Posterior vena cava (tissue), 2 donors: Measurements from ENCODE around the gene PTPN11. TPM values are rescaled to one million over a fixed set of nuclear protein-coding genes. Genes with fewer than 3 reads are reported as not detected.
"Not testable (repeated sequence)": the region's sequence is repeated elsewhere in the genome, so short reads cannot be mapped to it uniquely, and the experiment has no call there.

Source experiments
- DNase-seq: peaks from one replicate; pipeline ENCODE4 v3.0.0-alpha.2; 2020; ENCODE audit warnings: low spot score
- intact Hi-C, 2 donors: fragments of 100-400 bp; cut with DNase I; formaldehyde crosslinking; loops; one replicate each; pipeline versions ENCODE4 v1.14.1 to v1.14.2; 2022 to 2023
- total RNA-seq, 2 donors: library from RNA; stranded (reverse); fragmentation: NEBNext Ultra II Directional; extraction: Animal tissue kit (Norgen Biotek cat#: 25700); gene quantifications; one replicate each; pipeline ENCODE4 v1.2.1, GENCODE V29; 2021
- donor health status: DM: yes; HTN: yes; CAD: no.
- donor health status: DM: yes; HTN: yes; CAD: no.

Gene PTPN11
- total RNA-seq, 2 donors from 2014 or later: 139 to 204 TPM

GRCh38 chr12:112440653-112441052 lies 21.9 kb downstream of the PTPN11 start:
- intact Hi-C loops, DNase-seq: not testable (repeated sequence)

- intact Hi-C loops: no loop called here
- DNase-seq: no peak
Observed at GRCh38 chr12:112443916-112444315, 25.2 kb downstream of the PTPN11 start.

GRCh38 chr12:112446008-112446725 lies 27.4 kb downstream of the PTPN11 start:
- DNase-seq: no peak
- intact Hi-C loops: no loop called here

- DNase-seq: no peak
- intact Hi-C loops: no loop called here
Observed at GRCh38 chr12:112447106-112447505, 28.4 kb downstream of the PTPN11 start.

GRCh38 chr12:112448165-112448564 lies 29.4 kb downstream of the PTPN11 start:
- intact Hi-C loops, DNase-seq: not testable (repeated sequence)

GRCh38 chr12:112450725-112451124 lies 32.0 kb downstream of the PTPN11 start:
- intact Hi-C loops: no loop called here

DNA sequence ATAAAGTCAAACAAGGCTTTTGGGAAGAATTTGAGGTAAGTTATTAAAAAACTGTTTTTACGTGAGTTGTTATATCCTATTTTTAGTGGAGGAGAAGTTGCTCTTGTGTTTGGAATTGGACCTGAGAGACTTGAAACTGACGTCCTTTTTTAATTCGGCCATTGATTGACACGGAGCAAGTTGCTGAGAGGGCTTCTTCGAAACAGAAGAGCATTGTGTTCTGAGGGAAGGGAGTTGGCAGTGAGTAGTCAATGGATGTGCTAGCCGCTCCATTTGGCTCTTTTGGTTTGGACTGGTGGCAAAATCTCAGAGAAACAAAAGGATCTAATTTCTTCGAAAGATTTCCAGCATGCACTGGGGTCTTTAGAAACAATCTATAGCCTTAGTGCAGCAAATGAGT lies 37.3 kb downstream of the PTPN11 start:
- intact Hi-C loops: no loop called here
- no peak for DNase-seq

More at GRCh38 chr12:112450725-112451124, 32.0 kb downstream of the PTPN11 start:
- DNase-seq: no peak

DNA sequence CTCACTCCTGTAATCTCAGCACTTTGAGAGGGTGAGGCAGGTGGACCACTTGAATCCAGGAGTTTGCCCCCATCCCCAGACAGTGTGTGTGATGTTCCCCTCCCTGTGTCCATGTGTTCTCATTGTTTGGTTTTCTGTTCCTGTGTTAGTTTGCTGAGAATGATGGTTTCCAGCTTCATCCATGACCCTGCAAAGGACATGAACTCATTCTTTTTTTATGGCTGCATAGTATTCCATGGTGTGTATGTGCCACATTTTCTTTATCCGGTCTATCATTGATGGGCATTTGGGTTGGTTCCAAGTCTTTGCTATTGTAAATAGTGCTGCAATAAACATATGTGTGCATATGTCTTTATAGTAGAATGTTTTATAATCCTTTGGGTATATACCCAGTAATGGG lies 38.4 kb downstream of the PTPN11 start:
- intact Hi-C loops, DNase-seq: not testable (repeated sequence)

DNA sequence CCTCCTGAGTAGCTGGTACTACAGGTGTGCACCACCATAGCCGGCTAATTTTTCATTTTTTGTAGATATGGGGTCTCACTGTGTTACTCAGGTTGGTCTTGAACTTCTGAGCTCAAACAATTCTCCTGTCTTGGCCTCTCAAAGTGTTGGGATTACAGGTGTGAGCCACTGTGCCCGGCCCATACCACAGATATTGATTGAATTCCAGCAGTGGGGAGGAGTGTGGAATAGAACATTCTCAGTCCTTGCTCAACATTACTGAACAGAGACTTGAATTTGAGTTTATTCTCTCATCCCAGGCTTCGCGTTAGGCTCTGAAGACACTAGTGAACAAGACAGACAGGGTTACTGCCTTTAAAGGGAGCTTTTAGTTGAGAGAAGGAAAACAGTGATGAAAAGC lies 39.6 kb downstream of the PTPN11 start:
- DNase-seq: no peak
- intact Hi-C loops: no loop called here

DNA sequence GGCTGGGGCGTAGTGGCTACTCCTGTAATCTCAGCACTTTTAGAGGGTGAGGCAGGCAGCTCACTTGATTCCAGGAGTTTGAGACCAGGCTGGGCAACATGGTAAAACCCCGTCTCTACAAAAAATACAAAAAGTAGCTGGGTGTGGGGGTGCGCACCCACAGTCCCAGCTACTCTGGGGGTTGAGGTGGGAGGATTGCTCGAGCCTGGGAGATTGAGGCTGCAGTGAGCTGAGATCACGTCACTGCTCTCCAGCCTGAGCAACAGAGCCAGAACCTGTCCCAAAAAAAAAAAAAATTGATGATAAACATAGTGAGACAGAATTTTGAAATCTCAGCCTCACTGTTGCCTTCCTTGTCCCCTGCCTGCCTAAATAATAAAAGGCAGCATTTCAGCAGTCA lies 40.0 kb downstream of the PTPN11 start:
- intact Hi-C loops: no loop called here
- no peak for DNase-seq

DNA sequence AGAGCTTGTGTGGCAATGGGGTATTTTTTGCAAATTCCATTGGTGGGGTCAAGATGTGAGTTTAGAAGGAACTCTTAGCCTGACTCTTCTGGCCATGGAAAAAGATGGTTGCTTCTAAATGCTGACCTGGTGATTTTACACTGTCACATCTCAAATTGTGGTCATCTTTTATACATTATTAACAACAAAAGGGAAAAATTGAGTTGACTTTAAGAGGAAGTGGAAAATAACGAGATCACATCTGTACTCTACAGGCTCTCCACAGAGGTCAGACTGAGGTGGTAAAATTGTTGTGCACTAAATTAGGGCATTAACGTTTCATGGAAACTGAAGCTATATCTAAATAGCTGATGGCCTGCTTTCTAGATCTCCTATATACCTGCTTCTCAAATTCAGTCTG lies 44.7 kb downstream of the PTPN11 start:
- no peak for DNase-seq
- intact Hi-C loops: no loop called here

GRCh38 chr12:112464605-112465004 lies 45.9 kb downstream of the PTPN11 start:
- intact Hi-C loops: no loop called here
- DNase-seq: no peak

DNA sequence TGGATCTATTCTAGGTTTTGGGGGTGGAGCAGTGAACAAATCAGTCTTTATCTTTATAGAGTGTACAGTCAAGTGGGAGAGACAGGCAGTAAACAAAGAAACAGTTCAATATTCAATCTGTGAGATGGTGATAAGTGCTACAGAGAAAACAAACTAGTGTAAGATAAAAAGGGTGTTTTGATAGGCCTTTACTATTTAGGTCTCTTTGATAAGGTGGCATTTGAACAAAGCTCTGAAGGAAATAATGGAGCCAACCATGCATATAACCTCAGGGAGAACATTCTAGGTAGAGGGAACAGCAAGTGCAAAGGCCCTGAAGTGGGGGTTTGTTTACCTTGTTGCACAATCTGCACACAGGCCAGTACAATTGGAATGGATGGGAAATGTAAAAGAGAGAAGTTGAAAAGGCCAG lies 47.3 kb downstream of the PTPN11 start:
- intact Hi-C loops: no loop called here
- DNase-seq: no peak

DNA sequence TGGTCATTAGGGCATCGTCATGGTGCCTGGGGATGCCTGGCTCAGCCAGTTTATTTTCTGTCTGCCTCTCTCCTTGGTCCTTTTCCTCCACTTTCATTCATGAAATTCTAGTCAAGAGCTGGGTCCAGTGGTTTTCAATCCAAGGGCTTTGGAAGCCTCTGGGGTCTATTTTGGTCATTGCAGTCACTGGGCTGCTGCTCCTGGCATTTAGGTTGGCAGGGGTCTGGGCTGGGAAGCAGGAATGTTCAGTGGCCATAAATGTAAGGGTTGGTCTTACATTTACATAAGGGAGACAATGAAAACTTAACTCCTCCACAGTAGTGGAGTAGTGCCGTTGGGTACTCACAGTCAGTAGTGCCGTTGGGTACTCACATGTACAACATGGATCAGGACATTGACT lies 48.1 kb downstream of the PTPN11 start:
- DNase-seq: no peak

GRCh38 chr12:112468046-112468445 lies 49.3 kb downstream of the PTPN11 start:
- no peak for DNase-seq
- intact Hi-C loops: no loop called here

More for the DNA sequence above, 48.1 kb downstream of the PTPN11 start:
- intact Hi-C loops: no loop called here

- intact Hi-C loops: no loop called here
- no peak for DNase-seq
Observed at GRCh38 chr12:112473056-112473455, 54.3 kb downstream of the PTPN11 start.

GRCh38 chr12:112479413-112479812 lies 60.7 kb downstream of the PTPN11 start:
- intact Hi-C loops: no loop called here

GRCh38 chr12:112480931-112481330 lies 62.2 kb downstream of the PTPN11 start:
- intact Hi-C loops: no loop called here
- DNase-seq: no peak

More at GRCh38 chr12:112479413-112479812, 60.7 kb downstream of the PTPN11 start:
- DNase-seq: no peak

DNA sequence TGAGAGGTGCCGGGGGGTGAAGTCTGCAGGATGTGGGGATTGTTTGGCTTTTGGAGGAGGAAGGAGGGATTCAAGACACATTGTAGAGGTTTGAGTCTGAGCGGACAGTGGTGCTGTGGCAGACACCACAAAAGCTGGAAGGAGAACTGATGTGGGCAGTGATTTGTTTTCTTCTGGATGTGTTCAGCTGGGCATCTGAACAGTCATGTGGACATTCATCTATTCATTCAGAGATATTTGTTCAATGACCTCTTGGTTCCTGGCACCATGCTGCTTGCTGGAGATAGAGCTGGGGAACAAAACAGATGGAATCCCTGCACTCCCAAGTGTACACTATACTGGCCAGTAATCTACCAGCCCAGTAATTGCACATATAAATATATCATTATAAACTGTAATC lies 64.0 kb downstream of the PTPN11 start:
- intact Hi-C loops: no loop called here
- no peak for DNase-seq

- intact Hi-C loops: no loop called here
- DNase-seq: no peak
Observed at GRCh38 chr12:112486361-112486760, 67.6 kb downstream of the PTPN11 start.

- intact Hi-C loops: no loop called here
- no peak for DNase-seq
Observed at GRCh38 chr12:112488257-112488876, 69.6 kb downstream of the PTPN11 start.
